HFF-Myc (cell line): Measurements from ENCODE around the gene POU2F2.

Experiments used
- DNase-seq: peaks from one replicate; pipeline ENCODE4 v3.0.0-alpha.2; 2011; ENCODE audit warnings: low read depth; ENCODE audit errors: extremely low read depth
- H3K4me3 ChIP-seq: replicated peaks from 2 replicates; pipeline ENCODE4 v1.5.1; 2011; ENCODE audit warnings: low read depth, mild to moderate bottlenecking, control low read depth, low read length
- CTCF ChIP-seq: IDR thresholded peaks from 2 replicates; pipeline ENCODE4 v1.5.1; 2012; ENCODE audit warnings: mild to moderate bottlenecking, low read depth, low read length, control low read depth; ENCODE audit errors: missing control alignments

Gene POU2F2

DNA sequence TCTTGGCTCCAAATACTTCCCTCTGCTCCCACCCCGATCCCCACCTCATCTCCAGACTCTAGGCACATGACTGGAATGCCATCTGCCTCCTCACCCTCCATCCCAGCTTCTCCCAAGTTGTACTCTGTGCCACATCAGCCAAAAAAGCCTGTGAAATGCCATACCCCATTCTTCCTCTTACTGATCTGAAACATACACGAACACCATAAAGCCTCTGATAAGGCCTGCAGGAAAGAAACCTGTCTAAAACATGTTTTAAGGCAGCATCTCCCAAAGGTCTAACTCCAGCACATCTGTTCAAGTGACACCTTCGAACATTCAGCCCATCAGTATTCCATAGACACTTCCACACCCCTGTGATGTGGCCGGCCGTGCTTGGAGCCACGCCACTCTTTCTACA is 67.8 kb downstream of the POU2F2 start:
- no peak for DNase-seq
- no peak for TF ChIP-seq CTCF
- H3K4me3 ChIP-seq = no peak overlapping the region

DNA sequence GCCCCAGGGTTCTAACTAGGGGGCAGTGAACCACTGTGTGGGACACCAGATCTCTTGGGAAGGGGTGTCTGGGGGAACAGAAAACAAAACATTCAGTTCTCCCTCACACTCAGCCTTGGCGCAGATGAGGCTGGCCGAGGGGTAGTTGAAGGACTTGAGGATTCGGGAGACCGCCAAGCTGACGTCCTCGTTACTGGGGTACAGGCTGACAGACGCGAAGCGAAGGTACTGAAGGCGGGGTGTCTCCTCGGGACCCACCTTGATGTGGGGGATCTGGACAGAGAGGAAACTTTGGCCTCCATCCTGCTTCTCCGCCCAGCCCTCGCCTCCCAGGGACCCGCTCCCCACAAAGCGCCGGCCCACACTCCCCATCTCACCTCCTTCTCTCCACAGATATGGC is 69.9 kb downstream of the POU2F2 start:
- no peak overlapping the region for H3K4me3 ChIP-seq
- TF ChIP-seq CTCF = no peak
- DNase-seq = no peak

GRCh38 chr19:42060117-42060516 is 72.1 kb downstream of the POU2F2 start:
- TF ChIP-seq CTCF = no peak
- no peak for DNase-seq
- H3K4me3 ChIP-seq = no peak overlapping the region

DNA sequence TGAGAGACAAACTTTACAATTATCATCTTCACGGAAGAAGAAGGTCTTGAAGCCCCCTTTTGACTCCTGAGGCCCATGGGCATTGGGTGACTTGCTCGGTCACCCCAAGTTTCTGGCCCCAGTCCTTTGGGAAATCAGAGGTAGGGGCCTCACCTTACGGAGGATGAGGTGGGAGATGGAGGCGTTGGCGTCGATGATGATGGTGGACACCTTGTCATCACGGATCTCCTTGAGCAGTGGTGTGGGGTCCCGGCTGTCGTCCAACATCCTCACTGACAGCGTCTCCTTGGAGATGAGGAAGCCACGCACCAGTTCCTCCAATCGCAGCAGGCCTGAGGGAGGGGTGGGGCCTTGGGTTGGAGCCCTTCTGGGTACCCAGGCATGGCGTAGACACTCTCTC is 73.0 kb downstream of the POU2F2 start:
- no peak overlapping the region for H3K4me3 ChIP-seq
- no peak for TF ChIP-seq CTCF
- DNase-seq = no peak

DNA sequence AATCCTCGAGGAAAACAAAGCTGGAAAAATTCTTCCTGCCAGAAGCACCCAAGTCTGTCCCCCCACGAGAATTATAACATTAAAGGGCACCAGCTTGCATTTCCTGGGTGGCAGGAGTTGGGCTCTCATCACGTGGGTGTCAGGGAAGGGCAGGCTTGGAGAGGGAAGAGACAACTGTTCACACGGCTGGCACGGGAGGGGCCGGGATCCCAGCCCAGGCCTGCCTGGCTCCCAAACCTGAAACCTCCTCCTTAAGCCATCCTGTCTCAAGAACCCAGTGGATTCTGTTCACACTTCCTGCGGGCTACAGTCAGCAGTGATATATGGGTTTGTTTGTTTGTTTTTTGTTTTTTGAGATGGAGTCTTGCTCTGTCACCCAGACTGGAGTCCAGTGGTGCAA is 74.4 kb downstream of the POU2F2 start:
- DNase-seq = no peak
- no peak for TF ChIP-seq CTCF
- H3K4me3 ChIP-seq = no peak overlapping the region

DNA sequence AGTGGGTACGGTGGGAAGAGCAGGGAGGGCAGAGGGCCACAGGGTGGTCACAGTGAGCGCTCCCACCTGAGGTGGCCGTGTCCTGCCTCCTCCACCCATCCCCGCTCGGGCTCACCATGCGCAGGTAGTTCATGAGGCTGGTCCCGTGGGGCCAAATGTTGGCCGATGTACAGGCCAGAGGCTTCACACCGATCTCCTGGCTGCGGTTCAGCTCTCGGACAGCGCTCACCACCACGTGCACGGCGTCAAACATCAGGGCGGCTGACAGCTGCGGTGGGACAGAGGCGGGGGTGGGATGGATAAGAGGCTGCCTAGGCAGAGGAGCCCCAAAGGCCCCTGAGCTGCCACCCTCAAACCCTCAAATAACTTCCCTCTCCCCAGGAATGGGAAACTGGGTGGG is 78.0 kb downstream of the POU2F2 start:
- no peak for DNase-seq
- TF ChIP-seq CTCF = no peak
- no peak overlapping the region for H3K4me3 ChIP-seq
